Esophagus muscularis mucosa (tissue), 4 donors: ENCODE results near the gene PLXNC1. TPM values are rescaled to one million over a fixed set of nuclear protein-coding genes. Genes with fewer than 3 reads are reported as not detected.

Experiments
- DNase-seq: peaks from one replicate; pipeline ENCODE4 v3.0.0-alpha.2; 2017; ENCODE audit errors: extremely low spot score
- H3K27ac ChIP-seq, 4 donors: fragments of 200-600 bp; sonication (generic); replicated peaks in 1 of 4; 1 replicate in 3 of 4; 2 replicates in 1 of 4; pipeline ENCODE4 v1.5.1; 2016 to 2019; ENCODE audit warnings: mild to moderate bottlenecking in 1 of 4
- H3K27me3 ChIP-seq, 4 donors: fragments of 200-600 bp; sonication (generic); one replicate each; pipeline versions ENCODE4 v1.5.1 to v1.6.0; 2016 to 2019
- H3K36me3 ChIP-seq, 4 donors: fragments of 200-600 bp; sonication (generic); one replicate each; pipeline ENCODE4 v1.5.1; 2016 to 2019
- H3K4me1 ChIP-seq, 4 donors: fragments of 200-600 bp; sonication (generic); one replicate each; pipeline ENCODE4 v1.5.1; 2016 to 2019
- H3K4me3 ChIP-seq, 4 donors: fragments of 200-600 bp; sonication (generic); 1 replicate in 2 of 4; 2 replicates in 2 of 4; pipeline ENCODE4 v1.5.1; 2016 to 2019; ENCODE audit warnings: mild to moderate bottlenecking in 4 of 4, moderate library complexity in 1 of 4
- H3K9me3 ChIP-seq, 4 donors: fragments of 200-600 bp; sonication (generic); 1 replicate in 3 of 4; 2 replicates in 1 of 4; pipeline ENCODE4 v1.5.1; 2016 to 2019
- EP300 ChIP-seq: sonication (generic); formaldehyde crosslinking; IDR thresholded peaks from one replicate; pipeline ENCODE4 v1.6.1; 2017; ENCODE audit warnings: antibody characterized with exemption
- POLR2A ChIP-seq: fragments of 450-650 bp; IDR thresholded peaks from one replicate; pipeline ENCODE4 v1.6.1; 2017; ENCODE audit warnings: antibody characterized with exemption, moderate library complexity, mild to moderate bottlenecking, low read depth
- POLR2AphosphoS5 ChIP-seq, 2 donors: sonication (generic); formaldehyde crosslinking; IDR thresholded peaks; one replicate each; pipeline ENCODE4 v1.6.1; 2017; ENCODE audit warnings: antibody characterized with exemption in 2 of 2
- WGBS: methylation state at CpG from one replicate; pipeline ENCODE4 v1.1.5; 2018; 5-methylcytosine and 5-hydroxymethylcytosine counted together
- intact Hi-C: fragments of 100-400 bp; cut with DNase I; formaldehyde crosslinking; loops from one replicate; pipeline ENCODE4 v1.15.1; 2023
- total RNA-seq, 4 donors: library from RNA; depleted of rRNA; stranded (reverse); fragments of >200 nt; gene quantifications; one replicate each; pipeline versions ENCODE4 v1.1.0 to v1.2.1, GENCODE V29; 2016
- TF ChIP-seq, protein P1 (sequence below), 3 experiments: fragments of 200-600 bp in 2 of 3; fragments of 450-650 bp in 1 of 3; sonication (generic) in 2 of 3; IDR thresholded peaks; one replicate each; pipeline ENCODE4 v1.5.1; 2017 to 2019; ENCODE audit warnings: antibody characterized with exemption in 3 of 3, mild to moderate bottlenecking in 2 of 3, moderate library complexity in 1 of 3

PLXNC1 gene
- total RNA-seq, result 10 to 100 TPM in 1 of 4 donors, 1 to 10 TPM in 3; 4.0 to 12.3 (median 7.4) TPM

DNA sequence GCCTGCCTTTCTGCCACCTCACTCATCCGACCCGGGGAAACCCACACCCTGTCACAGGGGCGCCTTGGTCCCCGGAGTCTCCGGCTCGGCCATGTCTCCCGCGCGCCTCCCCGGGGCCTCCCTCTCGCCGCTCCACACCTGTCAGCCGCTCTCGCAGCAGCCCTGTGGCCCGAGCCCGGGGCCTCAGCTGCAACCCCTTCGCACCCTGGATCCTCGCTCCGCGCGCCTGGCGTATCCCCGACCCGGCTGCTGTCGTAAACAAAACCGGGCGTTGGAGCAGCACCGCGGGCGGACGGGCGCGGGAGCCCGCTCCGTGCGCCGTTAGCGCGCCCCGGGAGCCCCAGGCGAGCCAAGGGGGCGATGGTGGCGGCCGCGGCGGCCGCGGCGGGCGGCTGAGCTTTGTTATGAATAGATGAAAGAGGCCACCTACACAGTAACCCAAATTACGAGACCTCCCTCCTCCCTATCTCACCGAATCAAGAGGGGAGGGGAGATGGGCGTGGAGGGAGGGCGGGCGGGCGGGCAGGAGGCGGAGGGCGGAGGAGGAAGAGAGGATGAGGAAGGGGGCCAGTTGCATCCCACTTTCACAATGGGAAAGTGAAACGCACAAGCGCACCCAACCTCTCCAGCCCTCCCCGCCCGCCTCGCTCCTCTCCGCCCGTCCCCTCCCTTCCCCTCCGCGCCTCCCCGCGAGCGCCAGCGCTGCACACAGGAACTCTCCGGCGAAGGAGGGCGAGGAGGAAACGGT is at the start of gene PLXNC1:
TSS of gene PLXNC1 (plus strand) at position 587 of the 748 bp plus-strand sequence. CDS start 395 bp downstream, outside the sequence.
- peak within 1 kb of the TSS in 3 of 4 donors; percentile 28 to 63 (median 59) for H3K27ac ChIP-seq
- no peak for DNase-seq

DNA sequence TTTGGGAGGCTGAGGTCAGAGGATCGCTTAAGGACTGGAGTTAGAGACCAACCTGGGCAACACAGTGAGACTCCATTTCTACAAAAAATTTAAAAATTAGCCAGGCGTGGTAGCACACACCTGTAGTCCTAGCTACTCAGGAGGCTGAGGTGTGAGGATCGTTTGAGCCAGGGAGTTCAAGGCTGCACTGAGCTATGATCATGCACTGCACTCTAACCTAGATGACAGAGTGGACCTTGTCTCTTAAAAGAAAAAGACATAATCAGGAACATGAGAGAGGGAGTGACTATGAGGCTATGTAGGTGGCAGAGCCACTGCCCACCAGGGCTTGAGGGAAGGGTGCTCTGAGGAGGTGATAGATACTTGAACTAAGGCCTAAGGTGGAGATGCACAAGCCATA is 49.2 kb upstream of the PLXNC1 start:
- intact Hi-C loops, result no loop called here
- 100% methylated on average over 3 of the region's 3 CpGs for WGBS
- Histone ChIP-seq H3K4me3 (no peak overlapping the region), H3K27ac (no peak overlapping the region), H3K9me3 (no peaks in the 10 kb centered on the region), H3K4me1 (peaks cover 13 to 17% (median 15%) of the 10 kb centered on the region in 4 donors), H3K27me3 (no peaks in the 10 kb centered on the region), H3K36me3 (no peaks in the 10 kb centered on the region)
- DNase-seq, result no peak
- TF ChIP-seq POLR2A (no peak), POLR2AphosphoS5 (IDR thresholded peaks at IDR 0.05) (no peak), EP300 (no peak)
- TF ChIP-seq, protein P1, sequence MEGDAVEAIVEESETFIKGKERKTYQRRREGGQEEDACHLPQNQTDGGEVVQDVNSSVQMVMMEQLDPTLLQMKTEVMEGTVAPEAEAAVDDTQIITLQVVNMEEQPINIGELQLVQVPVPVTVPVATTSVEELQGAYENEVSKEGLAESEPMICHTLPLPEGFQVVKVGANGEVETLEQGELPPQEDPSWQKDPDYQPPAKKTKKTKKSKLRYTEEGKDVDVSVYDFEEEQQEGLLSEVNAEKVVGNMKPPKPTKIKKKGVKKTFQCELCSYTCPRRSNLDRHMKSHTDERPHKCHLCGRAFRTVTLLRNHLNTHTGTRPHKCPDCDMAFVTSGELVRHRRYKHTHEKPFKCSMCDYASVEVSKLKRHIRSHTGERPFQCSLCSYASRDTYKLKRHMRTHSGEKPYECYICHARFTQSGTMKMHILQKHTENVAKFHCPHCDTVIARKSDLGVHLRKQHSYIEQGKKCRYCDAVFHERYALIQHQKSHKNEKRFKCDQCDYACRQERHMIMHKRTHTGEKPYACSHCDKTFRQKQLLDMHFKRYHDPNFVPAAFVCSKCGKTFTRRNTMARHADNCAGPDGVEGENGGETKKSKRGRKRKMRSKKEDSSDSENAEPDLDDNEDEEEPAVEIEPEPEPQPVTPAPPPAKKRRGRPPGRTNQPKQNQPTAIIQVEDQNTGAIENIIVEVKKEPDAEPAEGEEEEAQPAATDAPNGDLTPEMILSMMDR (IDR thresholded peaks at IDR 0.05), result no peak

More for the DNA sequence above, at the start of gene PLXNC1:
- no peaks in the 10 kb centered on the region for H3K36me3 ChIP-seq
- H3K4me1 ChIP-seq, result peaks cover 16 to 43% (median 31%) of the 10 kb centered on the region in 4 donors
- H3K4me3 ChIP-seq, result peak within 1 kb of the TSS; percentile 62 to 75 (median 65)
- H3K9me3 ChIP-seq, result no peaks in the 10 kb centered on the region
- TF ChIP-seq, protein P1 (IDR thresholded peaks at IDR 0.05), result no peak
- TF ChIP-seq POLR2AphosphoS5 (IDR thresholded peaks at IDR 0.05) (no peak), POLR2A (no peak), EP300 (no peak)
- whole genome bisulfite sequencing, result 0% methylated on average over 20 of the region's 75 CpGs
- peaks cover 3 to 70% (median 19%) of the 10 kb centered on the region in 4 donors for H3K27me3 ChIP-seq
- intact Hi-C loops, result no loop called here

DNA sequence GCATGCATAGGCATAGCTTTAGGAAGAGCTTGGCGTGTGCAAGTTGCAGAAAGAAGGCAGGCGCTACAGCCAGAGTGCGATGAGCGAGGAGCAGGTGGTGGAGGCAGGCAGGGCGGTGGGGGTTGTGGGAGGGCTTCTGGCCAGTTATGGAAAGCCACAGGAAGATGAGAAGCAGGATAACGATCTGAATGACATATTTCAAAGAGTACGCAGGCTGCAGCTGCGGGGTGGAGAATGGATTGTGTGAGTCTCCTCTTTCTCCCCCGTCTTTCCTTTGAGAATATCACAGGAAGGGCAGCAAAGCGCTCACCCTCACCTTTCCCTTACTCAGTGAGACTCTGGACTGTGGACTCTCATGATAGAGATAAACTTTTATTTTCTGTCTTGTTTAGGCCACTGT is 48.7 kb upstream of the PLXNC1 start:
- intact Hi-C loops, result loop anchor here (5.0 to 10.0 kb wide), 2 partner anchors 332 to 1115 kb away; no protein-coding TSS in a partner anchor
- Histone ChIP-seq H3K9me3 (no peaks in the 10 kb centered on the region), H3K36me3 (no peaks in the 10 kb centered on the region), H3K27me3 (peaks cover 0 to under 1% (median 0%) of the 10 kb centered on the region in 4 donors), H3K4me3 (no peak overlapping the region), H3K4me1 (peaks cover 13 to 17% (median 15%) of the 10 kb centered on the region in 4 donors), H3K27ac (no peak overlapping the region)
- no peak for DNase-seq
- TF ChIP-seq, protein P1 (IDR thresholded peaks at IDR 0.05), result no peak
- no peak for TF ChIP-seq POLR2AphosphoS5 (IDR thresholded peaks at IDR 0.05)
- no peak for TF ChIP-seq EP300
- TF ChIP-seq POLR2A, result no peak
- 76% methylated on average over 10 of the region's 10 CpGs for WGBS

DNA sequence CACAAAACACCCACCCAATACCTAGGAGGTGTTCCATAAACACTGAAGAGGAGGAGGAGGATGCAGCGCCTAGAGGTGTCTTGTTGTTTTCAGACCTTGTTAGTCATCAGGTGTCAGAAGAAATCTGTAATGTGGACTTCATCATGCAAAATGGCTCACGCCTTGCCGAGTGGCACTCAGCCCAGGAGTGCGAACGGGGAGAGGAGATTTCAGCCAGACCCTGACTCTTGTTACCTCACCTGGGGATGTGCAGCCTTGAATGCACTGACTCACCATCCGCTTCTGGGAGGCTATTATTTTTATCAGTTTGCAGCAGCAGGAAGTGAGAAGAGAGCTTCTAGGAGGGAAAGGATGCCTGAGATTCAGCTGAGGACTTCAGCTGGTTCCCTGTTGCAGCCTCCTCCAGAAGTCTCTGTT is 48.2 kb upstream of the PLXNC1 start:
- H3K36me3 ChIP-seq, result no peaks in the 10 kb centered on the region
- H3K9me3 ChIP-seq, result no peaks in the 10 kb centered on the region
- no peak overlapping the region for H3K27ac ChIP-seq
- WGBS, result 61% methylated on average over 6 of the region's 6 CpGs
- intact Hi-C loops, result loop anchor here (5.0 to 10.0 kb wide), 2 partner anchors 333 to 1115 kb away; no protein-coding TSS in a partner anchor
- H3K4me3 ChIP-seq, result no peak overlapping the region
- H3K27me3 ChIP-seq, result peaks cover 0 to 6% (median 0%) of the 10 kb centered on the region in 4 donors
- DNase-seq, result no peak
- peaks cover 13 to 17% (median 15%) of the 10 kb centered on the region in 4 donors for H3K4me1 ChIP-seq
- peak in 1 of 2 donors; percentile 7 for TF ChIP-seq POLR2AphosphoS5 (IDR thresholded peaks at IDR 0.05)
- TF ChIP-seq, protein P1 (IDR thresholded peaks at IDR 0.05), result no peak
